ENCODE data around the gene PPM1G. TPM values are rescaled to one million over a fixed set of nuclear protein-coding genes. Genes with fewer than 3 reads are reported as not detected.

Gene PPM1G
- total RNA-seq, 2 donors from 2014 or later, result 63.0 to 119 TPM

GRCh38 chr2:27350106-27350693 lies 59.2 kb downstream of the PPM1G start:
- intact Hi-C loops (cut with DNase I), result no loop called here
- no peaks in the 10 kb centered on the region for H3K9me3 ChIP-seq
- no peaks in the 10 kb centered on the region for H3K36me3 ChIP-seq
- no peak for TF ChIP-seq CTCF (IDR thresholded peaks at IDR 0.05)
- H3K4me3 ChIP-seq, result no peak overlapping the region
- H3K4me1 ChIP-seq, result peaks cover 11% of the 10 kb centered on the region
- H3K9ac ChIP-seq (ENCODE audit: low read depth in 2 of 2, low read length in 2 of 2), result no peak overlapping the region
- DNase-seq, result no peak
- H3K27me3 ChIP-seq, result no peaks in the 10 kb centered on the region
- no peak overlapping the region for H3K27ac ChIP-seq

- TF ChIP-seq CTCF (IDR thresholded peaks at IDR 0.05), result no peak
- intact Hi-C loops (cut with DNase I), result no loop called here
- H3K4me3 ChIP-seq, result no peak overlapping the region
These were observed 61.8 kb downstream of the PPM1G start for GRCh38 chr2:27347641-27348040.

GRCh38 chr2:27336173-27336572 lies 73.2 kb downstream of the PPM1G start:
- Histone ChIP-seq H3K9ac (ENCODE audit: low read depth in 2 of 2, low read length in 2 of 2) (no peak overlapping the region), H3K27ac (no peak overlapping the region), H3K4me1 (no peaks in the 10 kb centered on the region), H3K36me3 (peaks cover 10% of the 10 kb centered on the region), H3K27me3 (no peaks in the 10 kb centered on the region), H3K9me3 (no peaks in the 10 kb centered on the region), H3K4me3 (no peak overlapping the region)
- no peak for DNase-seq
- intact Hi-C loops (cut with DNase I), result no loop called here
- TF ChIP-seq CTCF (IDR thresholded peaks at IDR 0.05), result no peak

More at GRCh38 chr2:27347641-27348040, 61.8 kb downstream of the PPM1G start:
- no peak overlapping the region for H3K27ac ChIP-seq
- no peaks in the 10 kb centered on the region for H3K9me3 ChIP-seq
- no peak for DNase-seq
- no peaks in the 10 kb centered on the region for H3K36me3 ChIP-seq
- no peaks in the 10 kb centered on the region for H3K27me3 ChIP-seq
- H3K4me1 ChIP-seq, result no peaks in the 10 kb centered on the region
- H3K9ac ChIP-seq (ENCODE audit: low read depth in 2 of 2, low read length in 2 of 2), result no peak overlapping the region

GRCh38 chr2:27335311-27335710 lies 74.1 kb downstream of the PPM1G start:
- Histone ChIP-seq H3K9me3 (no peaks in the 10 kb centered on the region), H3K27me3 (no peaks in the 10 kb centered on the region), H3K4me1 (no peaks in the 10 kb centered on the region), H3K27ac (no peak overlapping the region), H3K36me3 (peaks cover 10% of the 10 kb centered on the region), H3K4me3 (no peak overlapping the region), H3K9ac (ENCODE audit: low read depth in 2 of 2, low read length in 2 of 2) (no peak overlapping the region)
- DNase-seq, result no peak
- no peak for TF ChIP-seq CTCF (IDR thresholded peaks at IDR 0.05)
- intact Hi-C loops (cut with DNase I), result no loop called here

Other genes with a start within 250 kb of the PPM1G start
- 10 to 100 TPM; 80.7 to 83.4 TPM for gene ATRAID, start 197.6 kb downstream of the PPM1G start, total RNA-seq
- gene SLC5A6, start 197.3 kb downstream of the PPM1G start, total RNA-seq, result 10 to 100 TPM; 19.4 to 57.5 TPM
- 10 to 100 TPM; 11.1 to 49.1 TPM for gene CAD, start 192.2 kb downstream of the PPM1G start, total RNA-seq
- gene SLC30A3, start 146.5 kb downstream of the PPM1G start, total RNA-seq, result not detected
- gene DNAJC5G, start 134.2 kb downstream of the PPM1G start, total RNA-seq, result not detected
- gene TRIM54, start 127.2 kb downstream of the PPM1G start, total RNA-seq, result under 1 TPM in 1 of 2 donors, not detected in 1; 0.24 TPM
- gene UCN, start 101.1 kb downstream of the PPM1G start, total RNA-seq, result 1 to 10 TPM in 1 of 2 donors, under 1 TPM in 1; 0.74 to 1.0 TPM
- gene MPV17, start 86.5 kb downstream of the PPM1G start, total RNA-seq, result 10 to 100 TPM; 35.0 to 58.3 TPM
- gene GTF3C2, start 52.8 kb downstream of the PPM1G start, total RNA-seq, result 10 to 100 TPM; 48.4 to 60.0 TPM
- gene EIF2B4, start 39.3 kb downstream of the PPM1G start, total RNA-seq, result 10 to 100 TPM; 34.5 to 35.4 TPM
- 10 to 100 TPM; 77.1 to 99.6 TPM for gene SNX17, start 39.0 kb downstream of the PPM1G start, total RNA-seq
- 10 to 100 TPM; 21.7 to 24.5 TPM for gene ZNF513, start 28.9 kb downstream of the PPM1G start, total RNA-seq
- gene NRBP1, start 19.0 kb upstream of the PPM1G start, total RNA-seq, result 10 to 100 TPM; 69.6 to 87.7 TPM
- gene KRTCAP3, start 32.8 kb upstream of the PPM1G start, total RNA-seq, result 100 to 1,000 TPM in 1 of 2 donors, 10 to 100 TPM in 1; 91.8 to 147 TPM
- 10 to 100 TPM; 34.7 to 52.6 TPM for gene IFT172, start 80.2 kb upstream of the PPM1G start, total RNA-seq
- gene FNDC4, start 85.6 kb upstream of the PPM1G start, total RNA-seq, result 1 to 10 TPM in 1 of 2 donors, under 1 TPM in 1; 0.64 to 1.1 TPM
- gene GCKR, start 87.2 kb upstream of the PPM1G start, total RNA-seq, result under 1 TPM; 0.22 to 0.40 TPM
- gene ZNF512, start 173.5 kb upstream of the PPM1G start, total RNA-seq, result 10 to 100 TPM; 13.8 to 14.6 TPM
- gene CCDC121, start 219.4 kb upstream of the PPM1G start, total RNA-seq, result 1 to 10 TPM; 2.8 to 2.9 TPM
- gene GPN1, start 219.5 kb upstream of the PPM1G start, total RNA-seq, result 10 to 100 TPM; 23.4 to 27.6 TPM

All from colonic mucosa (tissue), 4 donors.